ENCODE data around the gene FLYWCH1. TPM values are rescaled to one million over a fixed set of nuclear protein-coding genes. Genes with fewer than 3 reads are reported as not detected.

Gene FLYWCH1
- total RNA-seq, 3 donors from 2014 or later = 39.8 to 47.9 (median 46.8) TPM

DNA sequence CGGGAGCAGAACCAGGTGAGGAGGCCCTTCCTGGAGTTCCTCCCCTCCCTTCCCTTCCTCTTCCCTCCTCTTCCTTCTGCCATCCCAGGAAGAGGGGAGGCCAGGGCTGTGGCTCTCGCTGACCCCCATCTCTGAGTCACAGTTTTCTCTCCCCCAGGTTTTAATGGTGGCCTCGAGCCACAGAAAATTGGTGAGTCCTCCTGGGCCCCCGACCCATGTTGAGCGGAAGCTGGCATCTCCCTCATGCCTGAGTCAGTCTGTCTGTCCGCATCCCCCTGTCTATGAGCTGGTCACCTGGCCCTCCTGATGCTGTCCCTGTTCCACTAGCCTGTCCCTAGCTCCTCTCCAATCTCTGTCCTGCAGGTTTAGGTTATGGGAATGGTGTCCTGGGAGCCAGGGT, 88.2 kb downstream of the FLYWCH1 start:
- Mint-ChIP-seq H3K9me3 (no peaks in the 10 kb centered on the region), H3K4me1 (ENCODE audit: low read depth) (peaks cover 2% of the 10 kb centered on the region)
- no peak for ATAC-seq

DNA sequence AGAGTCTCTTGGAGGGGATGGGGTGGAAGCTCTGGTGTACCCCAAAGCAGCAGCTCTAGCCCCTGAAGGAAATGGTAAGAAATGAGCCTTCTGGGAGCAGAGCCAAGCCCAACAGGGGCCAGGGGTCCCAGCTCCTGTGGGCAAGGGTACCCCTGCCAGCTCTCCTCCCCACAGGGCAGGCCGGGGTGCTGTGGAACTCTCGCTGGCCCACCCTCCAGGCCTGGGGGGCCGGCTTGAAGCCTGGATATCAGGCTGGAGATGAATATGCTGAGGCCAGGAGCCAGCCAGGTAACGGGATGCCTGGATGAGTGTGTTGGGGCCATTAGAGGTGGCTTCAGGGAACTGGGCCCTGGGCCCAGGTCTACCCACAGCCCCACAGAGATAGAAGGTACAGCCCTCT, 88.8 kb downstream of the FLYWCH1 start:
- Mint-ChIP-seq H3K4me3 (no peak overlapping the region), H3K27me3 (ENCODE audit: low read depth) (peaks cover 5% of the 10 kb centered on the region), H3K36me3 (ENCODE audit: insufficient read depth) (no peaks in the 10 kb centered on the region), H3K4me1 (ENCODE audit: low read depth) (peaks cover 4% of the 10 kb centered on the region), H3K9me3 (no peaks in the 10 kb centered on the region)
- no peak for ATAC-seq
- no peak for DNase-seq

More for the DNA sequence above, 88.2 kb downstream of the FLYWCH1 start:
- no peaks in the 10 kb centered on the region for H3K36me3 Mint-ChIP-seq (ENCODE audit: insufficient read depth)
- H3K4me3 Mint-ChIP-seq = no peak overlapping the region
- H3K27me3 Mint-ChIP-seq (ENCODE audit: low read depth) = peaks cover 4% of the 10 kb centered on the region
- no peak for DNase-seq

Other genes with a start within 250 kb of the FLYWCH1 start
- gene KCTD5, start 229.4 kb upstream of the FLYWCH1 start, total RNA-seq = 10 to 100 TPM; 38.7 to 56.1 (median 42.0) TPM
- gene PRSS27, start 191.7 kb upstream of the FLYWCH1 start, total RNA-seq = 1 to 10 TPM in 1 of 3 donors, under 1 TPM in 2; 0.76 to 1.2 (median 0.84) TPM
- gene SRRM2, start 159.3 kb upstream of the FLYWCH1 start, total RNA-seq = 100 to 1,000 TPM; 537 to 551 (median 548) TPM
- 100 to 1,000 TPM; 223 to 320 (median 298) TPM for gene ELOB, start 134.7 kb upstream of the FLYWCH1 start, total RNA-seq
- gene PRSS33, start 124.4 kb upstream of the FLYWCH1 start, total RNA-seq = under 1 TPM in 2 of 3 donors, not detected in 1; 0.13 to 0.32 TPM
- not detected for gene PRSS41, start 113.5 kb upstream of the FLYWCH1 start, total RNA-seq
- gene PRSS21, start 94.7 kb upstream of the FLYWCH1 start, total RNA-seq = 10 to 100 TPM in 2 of 3 donors, 1 to 10 TPM in 1; 8.9 to 16.1 (median 13.2) TPM
- under 1 TPM in 1 of 3 donors, not detected in 2; 0.33 TPM for gene ZG16B, start 81.6 kb upstream of the FLYWCH1 start, total RNA-seq
- under 1 TPM in 1 of 3 donors, not detected in 2; 0.37 TPM for gene PRSS22, start 53.8 kb upstream of the FLYWCH1 start, total RNA-seq
- 10 to 100 TPM; 25.7 to 28.7 (median 28.5) TPM for gene FLYWCH2, start 28.7 kb upstream of the FLYWCH1 start, total RNA-seq
- gene KREMEN2, start 52.3 kb downstream of the FLYWCH1 start, total RNA-seq = under 1 TPM in 2 of 3 donors, not detected in 1; 0.11 TPM
- 10 to 100 TPM; 17.4 to 24.9 (median 22.6) TPM for gene PAQR4, start 57.4 kb downstream of the FLYWCH1 start, total RNA-seq
- 10 to 100 TPM; 53.1 to 79.1 (median 66.0) TPM for gene PKMYT1, start 68.5 kb downstream of the FLYWCH1 start, total RNA-seq
- gene CLDN9, start 101.0 kb downstream of the FLYWCH1 start, total RNA-seq = not detected
- under 1 TPM; 0.18 to 0.30 (median 0.22) TPM for gene CLDN6, start 106.3 kb downstream of the FLYWCH1 start, total RNA-seq
- 1 to 10 TPM; 4.2 to 6.9 (median 5.1) TPM for gene TNFRSF12A, start 108.4 kb downstream of the FLYWCH1 start, total RNA-seq
- 10 to 100 TPM; 32.7 to 36.9 (median 33.9) TPM for gene HCFC1R1, start 112.0 kb downstream of the FLYWCH1 start, total RNA-seq
- 10 to 100 TPM; 70.4 to 86.3 (median 71.7) TPM for gene THOC6, start 112.1 kb downstream of the FLYWCH1 start, total RNA-seq
- gene BICDL2, start 125.0 kb downstream of the FLYWCH1 start, total RNA-seq = under 1 TPM in 1 of 3 donors, not detected in 2; 0.05 TPM
- under 1 TPM; 0.46 to 0.84 (median 0.66) TPM for gene MMP25, start 134.6 kb downstream of the FLYWCH1 start, total RNA-seq
- 100 to 1,000 TPM; 585 to 715 (median 696) TPM for gene IL32, start 153.7 kb downstream of the FLYWCH1 start, total RNA-seq
- gene ZSCAN10, start 187.4 kb downstream of the FLYWCH1 start, total RNA-seq = under 1 TPM in 2 of 3 donors, not detected in 1; 0.11 TPM
- gene ZNF205, start 200.7 kb downstream of the FLYWCH1 start, total RNA-seq = under 1 TPM in 2 of 3 donors, not detected in 1; 0.18 to 0.57 TPM
- gene ZNF213, start 223.1 kb downstream of the FLYWCH1 start, total RNA-seq = 10 to 100 TPM in 1 of 3 donors, 1 to 10 TPM in 2; 9.8 to 12.0 (median 9.9) TPM

Data from activated T-cell treated with anti-CD3 and anti-CD28 coated beads, Interleukin-2, amount 50 U/mL, for 4 hours (primary cell).